Endothelial cell of umbilical vein (primary cell): ENCODE results near the gene ISX. TPM values are rescaled to one million over a fixed set of nuclear protein-coding genes. Genes with fewer than 3 reads are reported as not detected.

Source experiments
- BruUV-seq: library from RNA; stranded (reverse); fragments of 400-500 nt; replicated peaks from 2 replicates; lab custom pipeline; 2021; lab: Mats Ljungman, UMichigan
- CTCF ChIA-PET: fragments of 300-600, 350-600 bp; sonication (Branson Sonifier 250); formaldehyde crosslinking; loops from one replicate; lab custom pipeline; 2021; ENCODE audit warnings: antibody characterized with exemption, inconsistent platforms; lab: Charles Lee
- POLR2A ChIA-PET: fragments of 300-600, 350-600 bp; sonication (Branson Sonifier 250); formaldehyde crosslinking; loops from one replicate; lab custom pipeline; 2021; ENCODE audit warnings: antibody characterized with exemption, inconsistent platforms; lab: Charles Lee
- DNase-seq: peaks from one replicate; pipeline ENCODE4 v3.0.0-alpha.2; 2011; ENCODE audit warnings: low read depth, low spot score
- FAIRE-seq: peaks from 2 replicates; lab custom pipeline; 2011; peaks lifted over from hg19 to GRCh38; lab: Jason Lieb, UNC
- H2AFZ ChIP-seq: 2 replicates; pipeline ENCODE4 v1.6.0; 2012; ENCODE audit warnings: low read depth, low read length, control low read depth, inconsistent platforms
- H3K27ac ChIP-seq: 2 replicates; pipeline ENCODE4 v1.5.1; 2011; ENCODE audit warnings: low read depth, mild to moderate bottlenecking, control low read depth, low read length, moderate library complexity; ENCODE audit not compliant: insufficient read depth
- H3K27me3 ChIP-seq, 2 experiments: 2 replicates each; pipeline versions ENCODE4 v1.6.0 to v1.6.1; 2011; ENCODE audit warnings: low read length in 2 of 2, mixed read lengths in 1 of 2; ENCODE audit not compliant: control insufficient read depth in 2 of 2, insufficient read depth in 2 of 2
- H3K36me3 ChIP-seq, 2 experiments: 2 replicates in 1 of 2; 3 replicates in 1 of 2; pipeline ENCODE4 v1.5.1; 2011; ENCODE audit warnings: low read length in 2 of 2, mild to moderate bottlenecking in 1 of 2, moderate library complexity in 1 of 2; ENCODE audit not compliant: control insufficient read depth in 2 of 2, insufficient read depth in 2 of 2; ENCODE audit errors: extremely low read depth in 1 of 2
- H3K4me1 ChIP-seq: 3 replicates; pipeline ENCODE4 v1.5.1; 2011; ENCODE audit warnings: mild to moderate bottlenecking, low read length; ENCODE audit not compliant: control insufficient read depth, insufficient read depth; ENCODE audit errors: extremely low read depth
- H3K4me2 ChIP-seq: 2 replicates; pipeline ENCODE4 v1.6.1; 2011; ENCODE audit warnings: low read length, control low read depth, mixed read lengths; ENCODE audit not compliant: insufficient read depth
- H3K4me3 ChIP-seq, 3 experiments: fragments of 200-600 bp in 1 of 3; sonication (generic), shearing (Covaris generic) in 1 of 3; replicated peaks in 1 of 3; 2 replicates each; pipeline ENCODE4 v1.5.1; 2011 to 2016; ENCODE audit warnings: control low read depth in 3 of 3, low read length in 3 of 3, mild to moderate bottlenecking in 2 of 3, inconsistent platforms in 1 of 3, low read depth in 1 of 3, moderate library complexity in 1 of 3; ENCODE audit not compliant: insufficient read depth in 1 of 3
- H3K79me2 ChIP-seq: 2 replicates; pipeline ENCODE4 v1.6.0; 2012; ENCODE audit warnings: low read length, inconsistent platforms; ENCODE audit not compliant: control insufficient read depth, insufficient read depth
- H3K9ac ChIP-seq: replicated peaks from 2 replicates; pipeline ENCODE3; 2011; ENCODE audit warnings: low read length, control low read depth; ENCODE audit not compliant: insufficient read depth; ENCODE audit errors: extremely low read depth
- H3K9me1 ChIP-seq: replicated peaks from 3 replicates; pipeline ENCODE4 v1.6.0; 2011; ENCODE audit warnings: mild to moderate bottlenecking, low read length; ENCODE audit not compliant: control insufficient read depth, insufficient read depth; ENCODE audit errors: extremely low read depth
- H3K9me3 ChIP-seq: replicated peaks from 2 replicates; pipeline ENCODE4 v1.5.1; 2012; ENCODE audit warnings: low read length, inconsistent platforms; ENCODE audit not compliant: control insufficient read depth, insufficient read depth
- H4K20me1 ChIP-seq: replicated peaks from 2 replicates; pipeline ENCODE3; 2011; ENCODE audit warnings: mild to moderate bottlenecking, low read length; ENCODE audit not compliant: control insufficient read depth, insufficient read depth; ENCODE audit errors: extremely low read depth
- CTCF ChIP-seq, 2 donors: IDR thresholded peaks; 1 replicate in 1 of 2; 2 replicates in 1 of 2; pipeline ENCODE4 v1.5.1; 2011; ENCODE audit warnings: low read length in 2 of 2, mild to moderate bottlenecking in 2 of 2, moderate library complexity in 2 of 2, control low read depth in 1 of 2, inconsistent platforms in 1 of 2, low read depth in 1 of 2; ENCODE audit not compliant: insufficient read depth in 1 of 2; ENCODE audit errors: extremely low read depth in 1 of 2
- EZH2 ChIP-seq: IDR thresholded peaks from 2 replicates; pipeline ENCODE4 v1.6.1; 2012; ENCODE audit warnings: borderline replicate concordance, low read depth, mild to moderate bottlenecking, moderate library complexity, low read length, inconsistent platforms; ENCODE audit not compliant: severe bottlenecking
- FOS ChIP-seq: IDR thresholded peaks from 2 replicates; pipeline ENCODE4 v1.6.1; 2011; ENCODE audit warnings: mild to moderate bottlenecking, low read length, moderate library complexity, borderline replicate concordance; ENCODE audit not compliant: insufficient read depth
- GATA2 ChIP-seq: IDR thresholded peaks from 2 replicates; pipeline ENCODE4 v1.7.0; 2011; ENCODE audit warnings: low read depth, mild to moderate bottlenecking, moderate library complexity, mixed read lengths, low read length; ENCODE audit not compliant: insufficient read length, insufficient read depth
- JUN ChIP-seq: IDR thresholded peaks from 2 replicates; pipeline ENCODE4 v1.6.1; 2011; ENCODE audit warnings: borderline replicate concordance, low read depth; ENCODE audit not compliant: insufficient read length, insufficient read depth
- MAX ChIP-seq: IDR thresholded peaks from 2 replicates; pipeline ENCODE4 v1.6.1; 2011; ENCODE audit not compliant: insufficient read depth, insufficient read length
- MYC ChIP-seq: IDR thresholded peaks from one replicate; pipeline ENCODE4 v1.6.1; 2011; ENCODE audit warnings: mild to moderate bottlenecking, low read depth, low read length
- POLR2A ChIP-seq: IDR thresholded peaks from 2 replicates; pipeline ENCODE4 v1.6.1; 2012; ENCODE audit warnings: low read depth, mild to moderate bottlenecking, control low read depth, low read length
- POLR2AphosphoS5 ChIP-seq: IDR thresholded peaks from 2 replicates; pipeline ENCODE4 v1.6.1; 2012; ENCODE audit warnings: low read depth, mild to moderate bottlenecking, control low read depth, low read length, moderate library complexity; ENCODE audit not compliant: insufficient read depth
- dilution Hi-C: fragments of 300-500 bp; cut with MboI; formaldehyde crosslinking; loops from one replicate; pipeline ENCODE4 v1.15.0; 2019; ENCODE audit warnings: low sequenced_read_pairs; ENCODE audit not compliant: extremely low pct_ligation_motif_present
- intact Hi-C: fragments of 100-400 bp; cut with micrococcal nuclease; formaldehyde crosslinking; loops from one replicate; pipeline ENCODE4 v1.10.0; 2022
- polyA plus RNA-seq, 4 experiments: library from polyadenylated mRNA; depleted of rRNA in 3 of 4; stranded (reverse) in 3 of 4; unstranded in 1 of 4; fragments of >200 nt; gene quantifications; 2 replicates each; pipeline versions ENCODE4 v1.2.1 to v1.2.3, GENCODE V29; 2011 to 2012; ENCODE audit warnings: missing spikeins in 1 of 4
- total RNA-seq: library from RNA; stranded (reverse); gene quantifications from 2 replicates; pipeline ENCODE4 v1.2.3, GENCODE V29; 2021

ISX gene
- total and polyA plus RNA-seq, 2 donors (not counting 3 experiments of a cell fraction or from before 2014, with no cell fraction given): not detected

GRCh38 chr22:35051013-35051535 is 14.9 kb upstream of the ISX start:
- BruUV-seq: no TSS peak
- peaks cover 1% of the 10 kb centered on the region for H3K9me3 ChIP-seq
- no peaks in the 10 kb centered on the region for H3K4me1 ChIP-seq
- no peaks in the 10 kb centered on the region for H4K20me1 ChIP-seq
- intact Hi-C loops: no loop called here
- FAIRE-seq (no peak), DNase-seq (no peak)
- H3K9me1 ChIP-seq: no peaks in the 10 kb centered on the region
- H3K27ac ChIP-seq: no peak overlapping the region
- ChIA-PET CTCF (no interaction called here), POLR2A (no interaction called here)
- H3K36me3 ChIP-seq: no peaks in the 10 kb centered on the region
- no peak for TF ChIP-seq POLR2AphosphoS5
- no peak for TF ChIP-seq POLR2A
- no peak for TF ChIP-seq GATA2
- TF ChIP-seq JUN: no peak
- no peak for TF ChIP-seq MAX
- no peak for TF ChIP-seq FOS
- TF ChIP-seq EZH2: no peak
- TF ChIP-seq MYC: no peak
- H3K4me2 ChIP-seq: no peak overlapping the region
- no peaks in the 10 kb centered on the region for H3K27me3 ChIP-seq
- H3K9ac ChIP-seq: no peak overlapping the region
- dilution Hi-C loops: no loop called here
- no peaks in the 10 kb centered on the region for H3K79me2 ChIP-seq
- H2AFZ ChIP-seq: no peak overlapping the region
- H3K4me3 ChIP-seq: no peak overlapping the region

- no peaks in the 10 kb centered on the region for H3K9me1 ChIP-seq
- BruUV-seq: no TSS peak
- DNase-seq (no peak), FAIRE-seq (no peak)
- no peaks in the 10 kb centered on the region for H3K79me2 ChIP-seq
- H2AFZ ChIP-seq: no peak overlapping the region
- H3K4me3 ChIP-seq: no peak overlapping the region
- no peaks in the 10 kb centered on the region for H3K9me3 ChIP-seq
- no peaks in the 10 kb centered on the region for H3K36me3 ChIP-seq
- POLR2A ChIA-PET: no interaction called here
- H3K9ac ChIP-seq: no peak overlapping the region
- no peaks in the 10 kb centered on the region for H3K27me3 ChIP-seq
- intact Hi-C loops: no loop called here
- dilution Hi-C loops: no loop called here
- no peak for TF ChIP-seq EZH2
- no peak for TF ChIP-seq MYC
- TF ChIP-seq POLR2AphosphoS5: no peak
- no peak for TF ChIP-seq FOS
- TF ChIP-seq MAX: no peak
- no peak for TF ChIP-seq JUN
- TF ChIP-seq CTCF (IDR thresholded peaks at IDR 0.05; ENCODE audit: extremely low read depth in 1 of 2, insufficient read depth in 1 of 2, low read depth in 1 of 2, low read length in 2 of 2): no peak
- no peak for TF ChIP-seq GATA2
- no peak for TF ChIP-seq POLR2A
- no peaks in the 10 kb centered on the region for H4K20me1 ChIP-seq
- no peak overlapping the region for H3K4me2 ChIP-seq
- no peak overlapping the region for H3K27ac ChIP-seq
- H3K4me1 ChIP-seq: no peaks in the 10 kb centered on the region
- CTCF ChIA-PET: no interaction called here
Measured at GRCh38 chr22:35051791-35052190, 14.2 kb upstream of the ISX start.
